Smooth muscle cell (in vitro differentiated cells): ENCODE results near the gene TECR. TPM values are rescaled to one million over a fixed set of nuclear protein-coding genes. Genes with fewer than 3 reads are reported as not detected.
"Not testable (repeated sequence)": the region's sequence is repeated elsewhere in the genome, so short reads cannot be mapped to it uniquely, and the experiment has no call there.

Source experiments
- DNase-seq: peaks from one replicate; lab custom pipeline; 2025; ENCODE audit not compliant: unreplicated experiment; lab: John Stamatoyannopoulos, UW
- H2AFZ ChIP-seq: fragments of 200-600 bp; sonication (generic); 2 replicates; pipeline ENCODE4 v1.6.0; 2016; ENCODE audit warnings: antibody characterized with exemption, low read depth, mild to moderate bottlenecking
- H3F3A ChIP-seq: fragments of 200-600 bp; sonication (generic); 2 replicates; pipeline ENCODE4 v1.6.0; 2017; ENCODE audit warnings: antibody characterized with exemption, low read depth
- H3K27ac ChIP-seq: fragments of 200-600 bp; sonication (generic); 2 replicates; pipeline ENCODE4 v1.5.1; 2016; ENCODE audit warnings: low read depth, mild to moderate bottlenecking
- H3K27me3 ChIP-seq: fragments of 200-600 bp; sonication (generic); 2 replicates; pipeline ENCODE4 v1.6.1; 2016; ENCODE audit warnings: low read depth, mild to moderate bottlenecking
- H3K36me3 ChIP-seq: fragments of 200-600 bp; sonication (generic); 2 replicates; pipeline ENCODE4 v1.5.1; 2016; ENCODE audit warnings: low read depth
- H3K4me1 ChIP-seq: fragments of 200-600 bp; sonication (generic); 2 replicates; pipeline ENCODE4 v1.5.1; 2016; ENCODE audit warnings: low read depth
- H3K4me2 ChIP-seq: fragments of 200-600 bp; sonication (generic); 2 replicates; pipeline ENCODE4 v1.6.0; 2016; ENCODE audit warnings: mild to moderate bottlenecking
- H3K4me3 ChIP-seq: fragments of 200-600 bp; sonication (generic); 2 replicates; pipeline ENCODE4 v1.5.1; 2016; ENCODE audit warnings: mild to moderate bottlenecking
- H3K79me2 ChIP-seq: fragments of 200-600 bp; sonication (generic); 2 replicates; pipeline ENCODE4 v1.6.0; 2016; ENCODE audit warnings: low read depth, mild to moderate bottlenecking
- H3K9ac ChIP-seq: fragments of 200-600 bp; sonication (generic); 2 replicates; pipeline ENCODE4 v1.6.0; 2016; ENCODE audit warnings: low read depth
- H3K9me3 ChIP-seq: fragments of 200-600 bp; sonication (generic); replicated peaks from 2 replicates; pipeline ENCODE4 v1.5.1; 2016; ENCODE audit warnings: low read depth
- H4K20me1 ChIP-seq: fragments of 200-600 bp; sonication (generic); 2 replicates; pipeline ENCODE4 v1.6.0; 2016; ENCODE audit warnings: low read depth
- WGBS: methylation state at CpG from one replicate; pipeline ENCODE4 v1.1.7; 2016; ENCODE audit warnings: low lambda C conversion rate; 5-methylcytosine and 5-hydroxymethylcytosine counted together
- polyA plus RNA-seq: library from polyadenylated mRNA; unstranded; fragments of >200 nt; fragmentation: Nextera tagmentation; extraction: Ambion mirVana; gene quantifications from 2 replicates; pipeline ENCODE4 v1.2.1, GENCODE V29; 2016
- total RNA-seq: library from RNA; depleted of rRNA; stranded (reverse); fragments of >200 nt; gene quantifications from 2 replicates; pipeline ENCODE4 v1.2.3, GENCODE V29; 2014
- TF ChIP-seq, protein P1 (sequence below): fragments of 200-600 bp; sonication (generic); IDR thresholded peaks from 2 replicates; pipeline ENCODE4 v1.5.1; 2017; ENCODE audit warnings: borderline replicate concordance, mild to moderate bottlenecking, antibody characterized with exemption; ENCODE audit not compliant: insufficient read depth, poor library complexity, severe bottlenecking

The TECR gene
- total and polyA plus RNA-seq, 2 experiments from 2014 or later: 86.1 to 216 TPM

DNA sequence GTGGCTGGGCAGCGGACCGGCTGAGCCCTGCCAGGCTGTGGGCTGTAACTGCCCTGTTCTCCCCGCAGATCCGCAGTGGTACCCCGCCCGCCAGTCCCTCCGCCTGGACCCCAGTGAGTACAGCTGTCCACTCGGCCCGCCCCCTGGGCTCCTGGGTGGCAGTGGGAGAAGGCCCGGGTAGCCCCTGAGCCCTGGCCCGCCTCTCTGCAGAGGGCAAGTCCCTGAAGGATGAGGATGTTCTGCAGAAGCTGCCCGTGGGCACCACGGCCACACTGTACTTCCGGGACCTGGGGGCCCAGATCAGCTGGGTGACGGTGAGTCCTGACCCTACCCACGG is 34.2 kb downstream of the TECR start:
- TF ChIP-seq, protein P1, sequence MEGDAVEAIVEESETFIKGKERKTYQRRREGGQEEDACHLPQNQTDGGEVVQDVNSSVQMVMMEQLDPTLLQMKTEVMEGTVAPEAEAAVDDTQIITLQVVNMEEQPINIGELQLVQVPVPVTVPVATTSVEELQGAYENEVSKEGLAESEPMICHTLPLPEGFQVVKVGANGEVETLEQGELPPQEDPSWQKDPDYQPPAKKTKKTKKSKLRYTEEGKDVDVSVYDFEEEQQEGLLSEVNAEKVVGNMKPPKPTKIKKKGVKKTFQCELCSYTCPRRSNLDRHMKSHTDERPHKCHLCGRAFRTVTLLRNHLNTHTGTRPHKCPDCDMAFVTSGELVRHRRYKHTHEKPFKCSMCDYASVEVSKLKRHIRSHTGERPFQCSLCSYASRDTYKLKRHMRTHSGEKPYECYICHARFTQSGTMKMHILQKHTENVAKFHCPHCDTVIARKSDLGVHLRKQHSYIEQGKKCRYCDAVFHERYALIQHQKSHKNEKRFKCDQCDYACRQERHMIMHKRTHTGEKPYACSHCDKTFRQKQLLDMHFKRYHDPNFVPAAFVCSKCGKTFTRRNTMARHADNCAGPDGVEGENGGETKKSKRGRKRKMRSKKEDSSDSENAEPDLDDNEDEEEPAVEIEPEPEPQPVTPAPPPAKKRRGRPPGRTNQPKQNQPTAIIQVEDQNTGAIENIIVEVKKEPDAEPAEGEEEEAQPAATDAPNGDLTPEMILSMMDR: no peak
- Histone ChIP-seq H2AFZ (no peak overlapping the region), H3K4me2 (no peak overlapping the region), H3K4me1 (peaks cover 12% of the 10 kb centered on the region), H3K36me3 (no peaks in the 10 kb centered on the region), H4K20me1 (peaks cover 15% of the 10 kb centered on the region), H3K79me2 (peaks cover 12% of the 10 kb centered on the region), H3K4me3 (no peak overlapping the region), H3F3A (no peaks in the 10 kb centered on the region), H3K27me3 (no peaks in the 10 kb centered on the region), H3K9ac (no peak overlapping the region), H3K9me3 (no peaks in the 10 kb centered on the region), H3K27ac (no peak overlapping the region)
- no peak for DNase-seq
- 98% methylated on average over 16 of the region's 16 CpGs for WGBS

DNA sequence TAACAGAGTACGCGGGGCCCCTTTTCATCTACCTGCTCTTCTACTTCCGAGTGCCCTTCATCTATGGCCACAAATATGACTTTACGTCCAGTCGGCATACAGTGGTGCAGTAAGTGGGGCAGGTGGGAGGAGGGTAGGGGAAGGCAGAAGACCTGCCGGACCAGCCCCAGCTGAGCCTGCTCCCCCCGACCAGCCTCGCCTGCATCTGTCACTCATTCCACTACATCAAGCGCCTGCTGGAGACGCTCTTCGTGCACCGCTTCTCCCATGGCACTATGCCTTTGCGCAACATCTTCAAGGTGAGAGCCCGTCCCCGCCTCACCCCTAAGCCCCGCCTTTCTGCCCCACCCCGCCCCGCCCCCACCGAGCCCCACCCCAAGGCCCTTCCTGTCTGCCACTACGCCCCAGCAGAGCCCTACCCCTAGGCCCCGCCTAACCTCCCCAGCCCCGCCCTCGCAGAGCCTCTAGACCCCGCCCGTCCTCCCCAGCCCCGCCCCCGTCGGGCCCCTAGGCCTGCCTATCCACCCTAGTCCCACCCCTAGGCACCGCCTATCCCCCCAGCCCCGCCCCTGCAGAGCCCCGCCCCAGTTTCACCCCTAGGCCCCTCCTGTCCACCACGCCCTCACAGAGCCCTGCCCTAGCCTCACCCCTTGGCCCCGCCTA is 34.7 kb downstream of the TECR start:
- H3K9me3 ChIP-seq: no peaks in the 10 kb centered on the region
- 89% methylated on average over 14 of the region's 33 CpGs for WGBS
- H3K27ac ChIP-seq: no peak overlapping the region
- no peaks in the 10 kb centered on the region for H3F3A ChIP-seq
- peaks cover 8% of the 10 kb centered on the region for H3K79me2 ChIP-seq
- H2AFZ ChIP-seq: no peak overlapping the region
- no peak for DNase-seq
- H3K27me3 ChIP-seq: no peaks in the 10 kb centered on the region
- H3K4me1 ChIP-seq: peaks cover 12% of the 10 kb centered on the region
- H3K4me3 ChIP-seq: no peak overlapping the region
- H4K20me1 ChIP-seq: peaks cover 12% of the 10 kb centered on the region
- no peak overlapping the region for H3K4me2 ChIP-seq
- TF ChIP-seq, protein P1: no peak
- H3K36me3 ChIP-seq: no peaks in the 10 kb centered on the region
- H3K9ac ChIP-seq: no peak overlapping the region

GRCh38 chr19:14564652-14565297 is 35.4 kb downstream of the TECR start:
- not testable (repeated sequence) for H3K79me2 ChIP-seq

DNA sequence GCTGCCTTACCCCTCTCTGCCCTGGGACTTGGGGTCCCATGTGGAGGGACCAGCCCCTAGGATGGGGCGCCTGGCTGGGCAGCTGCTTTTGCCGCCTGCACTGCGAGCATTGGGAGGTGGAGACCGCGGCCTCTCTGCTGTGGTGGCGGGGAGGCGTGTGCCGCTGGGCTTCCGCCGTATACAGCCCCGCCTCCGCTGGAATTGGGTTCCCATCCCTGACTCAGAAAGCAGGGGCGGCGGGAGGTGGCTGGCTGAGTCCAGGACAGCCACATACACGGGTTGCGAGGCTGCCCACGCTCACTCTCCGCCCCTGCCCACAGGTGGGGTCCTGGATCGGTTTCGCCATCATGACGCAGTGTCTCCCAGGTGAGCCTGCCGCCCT is 35.9 kb downstream of the TECR start:
- Histone ChIP-seq H3K4me2 (no peak overlapping the region), H3K4me3 (no peak overlapping the region), H3K9ac (no peak overlapping the region), H3K4me1 (peaks cover 12% of the 10 kb centered on the region), H4K20me1 (peaks cover 11% of the 10 kb centered on the region), H3K9me3 (no peaks in the 10 kb centered on the region), H3K27ac (no peak overlapping the region), H3K27me3 (no peaks in the 10 kb centered on the region), H3K79me2 (peaks cover 12% of the 10 kb centered on the region), H2AFZ (no peak overlapping the region), H3F3A (no peaks in the 10 kb centered on the region), H3K36me3 (no peaks in the 10 kb centered on the region)
- 95% methylated on average over 22 of the region's 22 CpGs for WGBS
- TF ChIP-seq, protein P1: no peak
- DNase-seq: no peak

More at GRCh38 chr19:14564652-14565297, 35.4 kb downstream of the TECR start:
- peaks cover 12% of the 10 kb centered on the region for H3K4me1 ChIP-seq
- not testable (repeated sequence) for H3K27me3 ChIP-seq, H3K9me3 ChIP-seq, H3K4me3 ChIP-seq, H3K36me3 ChIP-seq, H2AFZ ChIP-seq, H3K4me2 ChIP-seq, DNase-seq, H3K9ac ChIP-seq, H3K27ac ChIP-seq, H3F3A ChIP-seq
- WGBS: 90% methylated on average over 12 of the region's 22 CpGs
- peaks cover 12% of the 10 kb centered on the region for H4K20me1 ChIP-seq
